NT2/D1 (cell line): ENCODE measurements around the gene DNM3.
"Not testable (repeated sequence)": the region's sequence is repeated elsewhere in the genome, so short reads cannot be mapped to it uniquely, and the experiment has no call there.

Source experiments
- DNase-seq: peaks from one replicate; pipeline ENCODE4 v3.0.0-alpha.2; 2011; ENCODE audit warnings: low read depth, low spot score
- H3K27me3 ChIP-seq: 2 replicates; pipeline ENCODE4 v1.6.0; 2011; ENCODE audit warnings: mild to moderate bottlenecking; ENCODE audit not compliant: insufficient read length, insufficient read depth
- H3K36me3 ChIP-seq: 2 replicates; pipeline ENCODE4 v1.6.1; 2011; ENCODE audit warnings: mild to moderate bottlenecking, low read length, mixed read lengths; ENCODE audit not compliant: insufficient read depth, insufficient read length
- H3K4me1 ChIP-seq: 2 replicates; pipeline ENCODE4 v1.5.1; 2011; ENCODE audit not compliant: insufficient read depth, insufficient read length
- H3K4me3 ChIP-seq: 2 replicates; pipeline ENCODE4 v1.5.1; 2011; ENCODE audit warnings: low read depth; ENCODE audit not compliant: insufficient read length
- H3K9ac ChIP-seq: 2 replicates; pipeline ENCODE4 v1.6.0; 2011; ENCODE audit warnings: low read depth; ENCODE audit not compliant: insufficient read length
- H3K9me3 ChIP-seq: 2 replicates; pipeline ENCODE4 v1.5.1; 2011; ENCODE audit warnings: mild to moderate bottlenecking, low read length; ENCODE audit not compliant: insufficient read depth
- SUZ12 ChIP-seq: IDR thresholded peaks from 2 replicates; pipeline ENCODE4 v1.6.1; 2011; ENCODE audit not compliant: insufficient read length, insufficient read depth; ENCODE audit errors: extremely low read depth
- YY1 ChIP-seq: IDR thresholded peaks from 2 replicates; pipeline ENCODE4 v1.6.1; 2011; ENCODE audit not compliant: insufficient read length, insufficient read depth
- ZNF274 ChIP-seq: IDR thresholded peaks from 2 replicates; pipeline ENCODE4 v1.6.1; 2011; ENCODE audit warnings: mild to moderate bottlenecking, low read depth, low read length

The DNM3 gene

DNA sequence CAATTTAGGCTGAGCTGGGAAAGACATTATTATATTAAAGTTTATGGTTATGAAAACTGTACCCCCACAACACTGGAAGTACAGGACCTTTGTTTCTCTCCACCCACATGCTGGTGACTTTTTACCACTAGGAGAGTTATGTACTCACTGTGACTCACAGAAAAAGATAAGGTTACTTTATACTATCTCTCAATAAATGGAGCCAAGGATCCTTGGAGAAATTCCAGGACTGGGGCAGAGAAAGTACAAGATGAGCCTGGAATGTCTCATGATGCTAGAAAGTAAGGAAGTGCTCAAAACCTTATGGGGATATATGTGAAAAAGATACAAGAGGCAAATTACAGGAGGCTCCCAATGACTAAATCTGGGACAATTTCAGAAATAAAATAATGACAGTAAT lies 515.3 kb downstream of the DNM3 start:
- Histone ChIP-seq H3K4me1 (peaks cover 6% of the 10 kb centered on the region), H3K36me3 (no peaks in the 10 kb centered on the region), H3K9me3 (no peaks in the 10 kb centered on the region), H3K9ac (no peak overlapping the region), H3K27me3 (no peaks in the 10 kb centered on the region), H3K4me3 (no peak overlapping the region)
- no peak for DNase-seq
- TF ChIP-seq ZNF274, result no peak
- TF ChIP-seq YY1, result no peak

DNA sequence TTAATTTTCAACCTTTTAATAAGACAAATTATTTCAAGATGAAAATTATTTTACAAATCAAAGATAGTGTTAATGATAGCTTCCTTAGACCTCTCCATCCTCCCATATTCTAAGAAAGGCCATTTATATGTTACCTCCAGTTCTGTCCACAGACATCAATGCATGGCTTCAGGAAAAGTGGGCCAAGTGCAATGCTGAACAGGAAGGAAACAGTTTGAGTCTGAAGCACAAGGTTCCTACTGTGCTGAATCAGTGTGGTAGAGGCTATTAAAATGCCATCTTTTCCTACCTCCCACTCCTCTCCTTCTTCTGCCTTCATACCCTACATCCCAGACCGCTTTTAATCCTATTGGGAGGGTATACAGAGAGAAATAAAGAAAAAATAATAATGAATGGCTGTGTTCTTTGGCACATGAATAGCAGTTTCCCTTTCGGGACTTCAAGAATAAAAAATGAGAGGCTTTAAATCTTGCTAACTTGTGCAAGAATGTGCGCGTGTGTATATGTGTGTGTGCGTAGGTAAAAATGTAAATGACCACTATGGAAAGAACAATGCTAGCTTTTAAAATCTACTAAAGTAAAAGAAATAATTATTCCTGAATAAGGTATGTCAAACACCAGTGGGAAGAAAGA lies 516.6 kb downstream of the DNM3 start:
- H3K36me3 ChIP-seq, result no peaks in the 10 kb centered on the region
- DNase-seq, result no peak
- no peak overlapping the region for H3K4me3 ChIP-seq
- TF ChIP-seq SUZ12 (no peak), ZNF274 (no peak), YY1 (no peak)
- H3K9ac ChIP-seq, result no peak overlapping the region
- no peaks in the 10 kb centered on the region for H3K27me3 ChIP-seq
- H3K4me1 ChIP-seq, result peaks cover 7% of the 10 kb centered on the region
- H3K9me3 ChIP-seq, result no peaks in the 10 kb centered on the region

DNA sequence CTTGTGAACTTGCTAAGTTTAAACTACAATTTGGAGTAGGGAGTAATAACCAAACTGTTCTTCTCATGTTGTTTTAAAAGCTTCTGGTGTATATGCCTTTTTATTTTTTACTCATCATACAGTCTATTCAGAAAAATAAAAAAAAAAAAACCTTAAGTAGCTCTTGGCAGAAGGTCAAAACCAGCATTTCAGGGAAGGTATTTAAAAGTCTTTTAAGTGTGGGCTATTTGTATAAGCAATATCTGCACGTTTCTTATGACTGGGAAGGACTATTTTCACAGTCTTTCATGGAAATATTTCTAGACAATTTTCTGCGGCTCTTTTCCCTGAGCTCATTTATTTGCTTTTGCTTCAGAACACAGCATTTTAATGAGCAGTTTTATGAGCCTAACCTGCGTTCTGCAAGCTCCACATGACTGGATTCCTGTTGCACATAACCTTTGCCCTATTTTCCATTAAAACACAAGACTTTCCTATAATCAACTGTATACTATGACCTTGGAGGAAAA lies 518.2 kb downstream of the DNM3 start:
- peaks cover 7% of the 10 kb centered on the region for H3K4me1 ChIP-seq
- no peak overlapping the region for H3K9ac ChIP-seq
- H3K4me3 ChIP-seq, result no peak overlapping the region
- H3K36me3 ChIP-seq, result no peaks in the 10 kb centered on the region
- no peak for TF ChIP-seq SUZ12
- TF ChIP-seq YY1, result no peak
- TF ChIP-seq ZNF274, result no peak
- no peaks in the 10 kb centered on the region for H3K9me3 ChIP-seq
- no peaks in the 10 kb centered on the region for H3K27me3 ChIP-seq
- DNase-seq, result no peak

- DNase-seq, result peak; percentile 91
- TF ChIP-seq YY1 (peak; percentile 26), ZNF274 (no peak), SUZ12 (no peak)
- peaks cover 7% of the 10 kb centered on the region for H3K4me1 ChIP-seq
Observed at GRCh38 chr1:172360511-172360910, 519.2 kb downstream of the DNM3 start.

DNA sequence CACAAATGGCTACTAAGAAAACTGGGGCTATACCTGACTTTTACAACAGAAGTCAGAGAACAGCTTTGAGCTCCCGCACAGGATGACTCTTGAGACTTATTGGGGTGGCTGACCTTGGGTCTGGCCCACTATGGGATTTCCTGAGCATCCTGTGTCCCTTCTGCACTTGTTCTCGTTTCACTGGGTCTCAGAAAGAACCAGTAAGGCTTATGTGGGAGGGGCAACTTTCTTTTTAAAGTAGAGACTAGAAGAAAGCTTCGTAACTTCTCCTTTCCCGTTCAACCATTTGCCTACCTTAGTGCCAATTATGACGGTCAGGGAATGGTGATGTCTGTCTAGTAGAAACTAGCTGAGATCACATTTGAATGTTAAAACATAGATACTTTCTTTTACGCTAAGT lies 519.7 kb downstream of the DNM3 start:
- H3K36me3 ChIP-seq, result no peaks in the 10 kb centered on the region
- no peak overlapping the region for H3K4me3 ChIP-seq
- peaks cover 2% of the 10 kb centered on the region; the same call in 1 of the 2 replicates for H3K9me3 ChIP-seq
- H3K27me3 ChIP-seq, result no peaks in the 10 kb centered on the region
- no peak for TF ChIP-seq YY1
- TF ChIP-seq SUZ12, result no peak
- no peak for TF ChIP-seq ZNF274
- H3K4me1 ChIP-seq, result peaks cover 7% of the 10 kb centered on the region
- H3K9ac ChIP-seq, result peak overlapping the region; percentile 29
- no peak for DNase-seq

More at GRCh38 chr1:172360511-172360910, 519.2 kb downstream of the DNM3 start:
- no peak overlapping the region for H3K4me3 ChIP-seq
- H3K9ac ChIP-seq, result no peak overlapping the region
- H3K36me3 ChIP-seq, result no peaks in the 10 kb centered on the region
- no peaks in the 10 kb centered on the region for H3K9me3 ChIP-seq
- no peaks in the 10 kb centered on the region for H3K27me3 ChIP-seq

- no peaks in the 10 kb centered on the region for H3K36me3 ChIP-seq
- TF ChIP-seq SUZ12 (no peak), YY1 (no peak), ZNF274 (no peak)
- H3K4me3 ChIP-seq, result no peak overlapping the region
- DNase-seq, result no peak
- peaks cover 25% of the 10 kb centered on the region for H3K9me3 ChIP-seq
- no peaks in the 10 kb centered on the region for H3K27me3 ChIP-seq
- H3K4me1 ChIP-seq, result peaks cover 7% of the 10 kb centered on the region
- no peak overlapping the region for H3K9ac ChIP-seq
Observed at GRCh38 chr1:172363852-172364251, 522.6 kb downstream of the DNM3 start.

- not testable (repeated sequence) for H3K4me1 ChIP-seq, H3K36me3 ChIP-seq, H3K9ac ChIP-seq, H3K27me3 ChIP-seq, H3K4me3 ChIP-seq, DNase-seq
- H3K9me3 ChIP-seq, result peaks cover 16% of the 10 kb centered on the region
Observed at GRCh38 chr1:172371646-172372045, 530.3 kb downstream of the DNM3 start.
